Fibroblast of lung (primary cell): ENCODE results near the gene TESK2. TPM values are rescaled to one million over a fixed set of nuclear protein-coding genes. Genes with fewer than 3 reads are reported as not detected.

ENCODE experiments used
- DNase-seq, 2 donors: peaks; one replicate each; pipeline versions ENCODE4 v3.0.0 to v3.0.0-alpha.2; 2010; ENCODE audit warnings: low read depth in 2 of 2
- H2AFZ ChIP-seq: 2 replicates; pipeline ENCODE4 v1.5.1; 2012; ENCODE audit warnings: low read length, control low read depth, inconsistent platforms
- H3K27ac ChIP-seq: 2 replicates; pipeline ENCODE4 v1.5.1; 2011; ENCODE audit warnings: low read length, control low read depth; ENCODE audit not compliant: insufficient read depth
- H3K27me3 ChIP-seq: 2 replicates; pipeline ENCODE4 v1.5.1; 2011; ENCODE audit warnings: mild to moderate bottlenecking, low read length; ENCODE audit not compliant: control insufficient read depth, insufficient read depth
- H3K36me3 ChIP-seq: 2 replicates; pipeline ENCODE4 v1.5.1; 2011; ENCODE audit warnings: low read length; ENCODE audit not compliant: control insufficient read depth, insufficient read depth
- H3K4me1 ChIP-seq: 2 replicates; pipeline ENCODE4 v1.5.1; 2011; ENCODE audit warnings: low read length; ENCODE audit not compliant: control insufficient read depth, insufficient read depth; ENCODE audit errors: extremely low read depth
- H3K4me2 ChIP-seq: 2 replicates; pipeline ENCODE4 v1.5.1; 2011; ENCODE audit warnings: low read length, control low read depth; ENCODE audit not compliant: insufficient read depth; ENCODE audit errors: extremely low read depth
- H3K4me3 ChIP-seq, 4 experiments: fragments of 200-600 bp in 1 of 4; sonication (generic) in 1 of 4; replicated peaks in 1 of 4; 2 replicates each; pipeline ENCODE4 v1.5.1; 2011 to 2016; ENCODE audit warnings: low read length in 4 of 4, low read depth in 3 of 4, mild to moderate bottlenecking in 3 of 4, control low read depth in 2 of 4, inconsistent platforms in 1 of 4, mixed read lengths in 1 of 4; ENCODE audit not compliant: insufficient read depth in 1 of 4; ENCODE audit errors: control extremely low read depth in 1 of 4
- H3K79me2 ChIP-seq: 2 replicates; pipeline ENCODE4 v1.5.1; 2012; ENCODE audit warnings: mild to moderate bottlenecking, low read length, inconsistent platforms; ENCODE audit not compliant: control insufficient read depth, insufficient read depth
- H3K9ac ChIP-seq: 2 replicates; pipeline ENCODE4 v1.5.1; 2011; ENCODE audit warnings: mild to moderate bottlenecking, low read length, control low read depth; ENCODE audit not compliant: insufficient read depth
- H3K9me3 ChIP-seq: 2 replicates; pipeline ENCODE4 v1.5.1; 2012; ENCODE audit warnings: low read depth, low read length; ENCODE audit not compliant: control insufficient read depth, insufficient read depth
- H4K20me1 ChIP-seq: 2 replicates; pipeline ENCODE4 v1.5.1; 2011; ENCODE audit warnings: low read length; ENCODE audit not compliant: control insufficient read depth, insufficient read depth; ENCODE audit errors: extremely low read depth
- CTCF ChIP-seq, 2 donors: IDR thresholded peaks in 1 of 2; conservative IDR thresholded peaks in 1 of 2; 1 replicate in 1 of 2; 2 replicates in 1 of 2; pipeline ENCODE4 v1.5.1; 2011 to 2012; ENCODE audit warnings: low read length in 2 of 2, control low read depth in 1 of 2, inconsistent platforms in 1 of 2, low read depth in 1 of 2, mild to moderate bottlenecking in 1 of 2
- EZH2 ChIP-seq: IDR thresholded peaks from 2 replicates; pipeline ENCODE4 v1.5.1; 2012; ENCODE audit warnings: low read length, control low read depth, mild to moderate bottlenecking; ENCODE audit errors: missing control alignments
- polyA plus RNA-seq, 2 donors: library from polyadenylated mRNA; depleted of rRNA in 1 of 2; stranded (reverse) in 1 of 2; unstranded in 1 of 2; fragments of >200 nt; gene quantifications; 2 replicates each; pipeline ENCODE4 v1.2.1, GENCODE V29; 2011 to 2012; ENCODE audit warnings: missing spikeins in 1 of 2
- total RNA-seq: library from RNA; depleted of rRNA; stranded (reverse); fragments of >200 nt; gene quantifications from 2 replicates; pipeline ENCODE4 v1.2.1, GENCODE V29; 2014

Gene TESK2
- total and polyA plus RNA-seq, 2 donors (not counting 1 experiment from before 2014, with no cell fraction given): 1.7 to 4.3 TPM

DNA sequence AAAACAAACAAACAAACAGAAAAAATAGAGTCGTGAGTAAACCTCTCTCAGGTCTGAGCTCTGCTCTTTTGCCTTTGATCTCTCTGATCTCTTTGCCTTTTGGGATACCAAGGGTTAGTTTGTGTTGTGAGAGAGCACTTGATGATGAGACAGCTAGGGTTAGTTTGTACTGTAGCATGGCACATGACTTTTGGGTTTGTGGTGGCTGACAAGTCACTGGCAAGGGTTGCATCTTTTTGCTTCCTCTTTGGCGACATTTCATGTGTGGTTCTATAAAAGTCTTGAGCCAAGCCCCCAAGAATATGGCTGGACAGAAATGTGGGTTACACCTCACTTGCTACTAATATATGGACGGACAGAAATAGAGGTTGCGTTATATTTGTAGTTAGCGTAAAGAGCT is 60.5 kb downstream of the TESK2 start:
- no peak overlapping the region for H3K27ac ChIP-seq
- H3K4me3 ChIP-seq: no peak overlapping the region
- no peaks in the 10 kb centered on the region for H3K4me1 ChIP-seq
- TF ChIP-seq CTCF (conservative IDR thresholded peaks at IDR 0.05 in 1 of 2, IDR thresholded peaks at IDR 0.05 in 1 of 2; ENCODE audit: low read depth in 1 of 2, low read length in 2 of 2) (no peak), EZH2 (no peak)
- H3K36me3 ChIP-seq: no peaks in the 10 kb centered on the region
- DNase-seq: no peak
- no peaks in the 10 kb centered on the region for H3K9me3 ChIP-seq
- no peaks in the 10 kb centered on the region for H4K20me1 ChIP-seq
- H3K9ac ChIP-seq: no peak overlapping the region
- H3K4me2 ChIP-seq: no peak overlapping the region
- no peaks in the 10 kb centered on the region for H3K79me2 ChIP-seq
- no peak overlapping the region for H2AFZ ChIP-seq
- no peaks in the 10 kb centered on the region for H3K27me3 ChIP-seq

DNA sequence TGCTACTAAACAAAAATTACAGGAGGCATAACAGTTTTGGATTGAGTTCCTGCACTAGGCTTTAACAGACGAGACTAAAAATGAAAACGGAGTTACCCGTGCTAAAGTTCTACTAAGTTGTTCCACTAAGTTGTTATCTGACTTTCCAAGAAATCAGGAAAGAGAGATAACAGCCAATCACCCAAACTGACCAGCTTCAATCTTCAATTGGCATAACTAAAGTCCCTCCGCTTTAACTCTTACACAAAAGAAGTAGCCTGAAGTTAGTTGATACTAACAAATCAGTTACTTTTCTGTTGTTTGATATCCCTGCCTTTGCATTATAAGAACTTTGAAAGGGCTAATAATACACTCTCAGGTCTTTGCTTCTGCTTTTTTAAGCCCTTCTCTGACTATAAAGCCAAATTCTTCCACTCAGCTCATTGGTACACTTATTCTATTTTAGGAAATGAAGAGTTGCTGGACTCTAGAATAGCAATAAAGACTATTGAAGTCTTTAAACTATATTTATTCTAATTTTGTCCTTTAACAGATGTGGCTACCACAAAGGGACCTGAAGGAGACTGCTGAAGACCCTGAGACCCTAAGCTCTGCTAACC is 61.3 kb downstream of the TESK2 start:
- Histone ChIP-seq H3K4me3 (no peak overlapping the region), H3K9ac (no peak overlapping the region), H3K27ac (no peak overlapping the region), H3K79me2 (no peaks in the 10 kb centered on the region), H4K20me1 (no peaks in the 10 kb centered on the region), H3K9me3 (no peaks in the 10 kb centered on the region), H3K27me3 (no peaks in the 10 kb centered on the region), H2AFZ (no peak overlapping the region), H3K4me2 (no peak overlapping the region), H3K36me3 (no peaks in the 10 kb centered on the region), H3K4me1 (no peaks in the 10 kb centered on the region)
- DNase-seq: no peak
- no peak for TF ChIP-seq EZH2
- TF ChIP-seq CTCF (conservative IDR thresholded peaks at IDR 0.05 in 1 of 2, IDR thresholded peaks at IDR 0.05 in 1 of 2; ENCODE audit: low read depth in 1 of 2, low read length in 2 of 2): no peak

DNA sequence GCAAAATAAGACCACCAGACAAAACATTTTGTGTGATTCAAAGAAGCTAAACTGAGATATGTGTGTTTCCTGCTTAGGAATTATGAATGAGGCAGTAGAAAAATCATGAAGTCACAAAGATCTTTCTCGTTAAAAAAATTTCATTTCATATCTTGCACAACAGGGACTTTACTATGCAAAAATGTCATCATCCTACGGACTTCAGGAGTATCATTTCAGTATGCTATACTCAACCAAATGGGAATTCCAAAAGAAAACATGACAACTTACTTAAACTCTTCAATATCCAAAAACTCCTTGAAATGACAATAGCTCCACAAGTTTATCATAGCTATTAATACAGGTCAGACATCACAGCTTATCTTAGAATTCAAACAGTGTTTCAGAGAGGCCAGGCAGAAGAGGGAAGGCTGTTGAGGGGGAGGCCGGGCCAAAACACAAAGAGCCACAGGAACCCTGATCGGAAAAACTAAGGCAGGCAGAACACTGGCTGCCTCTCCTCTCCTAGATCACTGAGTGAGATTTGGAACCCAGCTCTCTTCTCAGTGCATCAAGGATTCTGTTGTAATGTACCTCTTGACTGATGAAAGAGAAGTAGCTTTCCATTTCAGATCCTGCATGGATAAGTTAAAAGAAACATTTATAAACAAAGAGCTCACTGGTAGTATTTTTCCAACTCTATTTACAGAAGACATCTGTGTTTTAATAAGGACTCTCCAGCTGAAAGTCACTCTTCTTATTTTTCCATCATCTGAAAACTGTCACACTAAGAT is 66.9 kb downstream of the TESK2 start:
- Histone ChIP-seq H3K9me3 (no peaks in the 10 kb centered on the region), H3K4me1 (no peaks in the 10 kb centered on the region), H4K20me1 (no peaks in the 10 kb centered on the region), H3K27ac (no peak overlapping the region), H3K4me2 (no peak overlapping the region), H2AFZ (no peak overlapping the region), H3K36me3 (no peaks in the 10 kb centered on the region), H3K27me3 (no peaks in the 10 kb centered on the region), H3K4me3 (no peak overlapping the region), H3K9ac (no peak overlapping the region), H3K79me2 (no peaks in the 10 kb centered on the region)
- no peak for DNase-seq
- no peak for TF ChIP-seq EZH2
- no peak for TF ChIP-seq CTCF (conservative IDR thresholded peaks at IDR 0.05 in 1 of 2, IDR thresholded peaks at IDR 0.05 in 1 of 2; ENCODE audit: low read depth in 1 of 2, low read length in 2 of 2)
